Upper lobe of left lung (tissue), 6 donors: ENCODE measurements around the gene OPTC. TPM values are rescaled to one million over a fixed set of nuclear protein-coding genes. Genes with fewer than 3 reads are reported as not detected.

Experiments
- ATAC-seq, 2 donors: fragments of 200-7000 bp; cut with Tn5 transposase; one replicate each; pipeline ENCODE4 v1.9.1; 2022; ENCODE audit warnings: mild to moderate bottlenecking in 2 of 2, moderate library complexity in 2 of 2; ENCODE audit not compliant: low FRiP score in 2 of 2
- DNase-seq, 2 donors: peaks; one replicate each; pipeline ENCODE4 v3.0.0-alpha.2; 2019 to 2020
- H3K27ac ChIP-seq, 4 donors: fragments of 200-600 bp; sonication (generic); one replicate each; pipeline ENCODE4 v1.5.1; 2016 to 2019
- H3K27me3 ChIP-seq, 4 donors: fragments of 200-600 bp; sonication (generic); one replicate each; pipeline ENCODE4 v1.5.1; 2017 to 2019
- H3K36me3 ChIP-seq, 4 donors: fragments of 200-600 bp; sonication (generic); one replicate each; pipeline ENCODE4 v1.5.1; 2016 to 2019
- H3K4me1 ChIP-seq, 4 donors: fragments of 200-600 bp; sonication (generic); one replicate each; pipeline ENCODE4 v1.5.1; 2018 to 2019
- H3K4me3 ChIP-seq, 4 donors: fragments of 200-600 bp; sonication (generic); one replicate each; pipeline ENCODE4 v1.5.1; 2017 to 2019; ENCODE audit warnings: mild to moderate bottlenecking in 2 of 4, moderate library complexity in 1 of 4
- H3K9me3 ChIP-seq, 4 donors: fragments of 200-600 bp; sonication (generic); one replicate each; pipeline ENCODE4 v1.5.1; 2018 to 2019
- EP300 ChIP-seq, 4 donors: sonication (generic); formaldehyde crosslinking; IDR thresholded peaks; one replicate each; pipeline ENCODE4 v1.5.1; 2017; ENCODE audit warnings: antibody characterized with exemption in 4 of 4, control low read depth in 2 of 4
- POLR2A ChIP-seq, 4 donors: fragments of 450-650 bp; IDR thresholded peaks; one replicate each; pipeline ENCODE4 v1.5.1; 2016 to 2017; ENCODE audit warnings: antibody characterized with exemption in 4 of 4, mild to moderate bottlenecking in 2 of 4
- POLR2AphosphoS5 ChIP-seq, 2 donors: sonication (generic); formaldehyde crosslinking; IDR thresholded peaks; one replicate each; pipeline ENCODE4 v1.5.1; 2017; ENCODE audit warnings: antibody characterized with exemption in 2 of 2
- WGBS, 2 donors: methylation state at CpG; one replicate each; pipeline ENCODE4 v1.1.5; 2017 to 2018; 5-methylcytosine and 5-hydroxymethylcytosine counted together
- total RNA-seq, 6 donors: library from RNA; depleted of rRNA in 4 of 6; stranded (reverse); fragments of >200 nt in 4 of 6; gene quantifications; one replicate each; pipeline versions ENCODE4 v1.1.0 to v1.2.1, GENCODE V29; 2016 to 2021
- TF ChIP-seq, protein P1 (sequence below), 6 experiments: fragments of 450-650 bp in 4 of 6; fragments of 200-600 bp in 2 of 6; sonication (generic) in 2 of 6; IDR thresholded peaks; one replicate each; pipeline ENCODE4 v1.5.1; 2016 to 2019; ENCODE audit warnings: antibody characterized with exemption in 6 of 6
- donor health status: DM: no; HTN: no; CAD: no; lungs with moderate emphysema.
- donor health status: DM: no; HTN: yes; CAD: no; lungs with severe emphysema.

OPTC gene
- total RNA-seq, 6 donors from 2014 or later = not detected

DNA sequence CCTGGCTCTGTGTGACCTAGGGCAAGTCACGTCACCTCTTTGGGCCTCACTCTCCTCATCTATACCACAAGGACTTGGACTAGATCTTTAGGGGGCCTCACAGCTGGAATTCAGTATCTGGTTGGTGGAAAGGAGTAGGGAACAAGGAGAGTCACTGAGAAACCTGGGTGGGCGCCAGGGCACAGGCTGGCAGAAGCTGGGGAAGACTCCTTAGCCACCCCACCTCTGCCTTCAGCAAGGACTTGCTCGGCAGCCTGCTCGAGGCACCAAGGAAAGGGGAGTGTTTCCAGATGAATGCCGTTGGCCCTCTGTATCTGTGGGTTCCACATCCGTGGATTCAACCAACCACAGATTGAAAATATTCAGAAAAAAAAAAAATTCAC is 1.2 kb upstream of the OPTC start:
- ATAC-seq = no peak
- no peaks in the 10 kb centered on the region for H3K27me3 ChIP-seq
- peaks cover 4 to 6% (median 5%) of the 10 kb centered on the region in 4 donors for H3K4me1 ChIP-seq
- 83 to 84% methylated on average over 6 of the region's 6 CpGs for WGBS, 2 donors
- no peak for TF ChIP-seq POLR2AphosphoS5 (IDR thresholded peaks at IDR 0.05)
- no peak for TF ChIP-seq EP300 (IDR thresholded peaks at IDR 0.05)
- no peak for TF ChIP-seq POLR2A (IDR thresholded peaks at IDR 0.05)
- TF ChIP-seq, protein P1, sequence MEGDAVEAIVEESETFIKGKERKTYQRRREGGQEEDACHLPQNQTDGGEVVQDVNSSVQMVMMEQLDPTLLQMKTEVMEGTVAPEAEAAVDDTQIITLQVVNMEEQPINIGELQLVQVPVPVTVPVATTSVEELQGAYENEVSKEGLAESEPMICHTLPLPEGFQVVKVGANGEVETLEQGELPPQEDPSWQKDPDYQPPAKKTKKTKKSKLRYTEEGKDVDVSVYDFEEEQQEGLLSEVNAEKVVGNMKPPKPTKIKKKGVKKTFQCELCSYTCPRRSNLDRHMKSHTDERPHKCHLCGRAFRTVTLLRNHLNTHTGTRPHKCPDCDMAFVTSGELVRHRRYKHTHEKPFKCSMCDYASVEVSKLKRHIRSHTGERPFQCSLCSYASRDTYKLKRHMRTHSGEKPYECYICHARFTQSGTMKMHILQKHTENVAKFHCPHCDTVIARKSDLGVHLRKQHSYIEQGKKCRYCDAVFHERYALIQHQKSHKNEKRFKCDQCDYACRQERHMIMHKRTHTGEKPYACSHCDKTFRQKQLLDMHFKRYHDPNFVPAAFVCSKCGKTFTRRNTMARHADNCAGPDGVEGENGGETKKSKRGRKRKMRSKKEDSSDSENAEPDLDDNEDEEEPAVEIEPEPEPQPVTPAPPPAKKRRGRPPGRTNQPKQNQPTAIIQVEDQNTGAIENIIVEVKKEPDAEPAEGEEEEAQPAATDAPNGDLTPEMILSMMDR (IDR thresholded peaks at IDR 0.05) = no peak
- H3K36me3 ChIP-seq = no peaks in the 10 kb centered on the region
- DNase-seq = no peak
- H3K9me3 ChIP-seq = no peaks in the 10 kb centered on the region
- no peak overlapping the region for H3K27ac ChIP-seq
- no peak overlapping the region for H3K4me3 ChIP-seq

DNA sequence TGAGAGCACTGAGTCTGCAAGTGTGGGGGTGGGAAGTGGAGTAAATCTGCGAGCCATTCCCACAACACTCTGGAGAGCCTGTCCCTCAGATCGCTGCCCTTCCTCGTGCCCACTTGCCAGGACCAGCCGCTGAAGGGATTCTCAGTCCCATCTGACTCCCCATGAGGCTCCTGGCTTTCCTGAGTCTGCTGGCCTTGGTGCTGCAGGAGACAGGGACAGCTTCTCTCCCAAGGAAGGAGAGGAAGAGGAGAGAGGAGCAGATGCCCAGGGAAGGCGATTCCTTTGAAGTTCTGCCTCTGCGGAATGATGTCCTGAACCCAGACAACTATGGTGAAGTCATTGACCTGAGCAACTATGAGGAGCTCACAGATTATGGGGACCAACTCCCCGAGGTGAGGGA is 1.9 kb downstream of the OPTC start:
- DNase-seq = no peak
- no peak for ATAC-seq
- TF ChIP-seq POLR2A (IDR thresholded peaks at IDR 0.05) (no peak), POLR2AphosphoS5 (IDR thresholded peaks at IDR 0.05) (no peak)
- TF ChIP-seq, protein P1 (IDR thresholded peaks at IDR 0.05) = no peak
- H3K9me3 ChIP-seq = no peaks in the 10 kb centered on the region
- H3K27me3 ChIP-seq = no peaks in the 10 kb centered on the region
- WGBS, 2 donors = 73 to 76% methylated on average over 5 to 7 of the region's 7 CpGs
- no peaks in the 10 kb centered on the region for H3K36me3 ChIP-seq
- no peak overlapping the region for H3K27ac ChIP-seq
- H3K4me3 ChIP-seq = no peak overlapping the region
- no peaks in the 10 kb centered on the region for H3K4me1 ChIP-seq

DNA sequence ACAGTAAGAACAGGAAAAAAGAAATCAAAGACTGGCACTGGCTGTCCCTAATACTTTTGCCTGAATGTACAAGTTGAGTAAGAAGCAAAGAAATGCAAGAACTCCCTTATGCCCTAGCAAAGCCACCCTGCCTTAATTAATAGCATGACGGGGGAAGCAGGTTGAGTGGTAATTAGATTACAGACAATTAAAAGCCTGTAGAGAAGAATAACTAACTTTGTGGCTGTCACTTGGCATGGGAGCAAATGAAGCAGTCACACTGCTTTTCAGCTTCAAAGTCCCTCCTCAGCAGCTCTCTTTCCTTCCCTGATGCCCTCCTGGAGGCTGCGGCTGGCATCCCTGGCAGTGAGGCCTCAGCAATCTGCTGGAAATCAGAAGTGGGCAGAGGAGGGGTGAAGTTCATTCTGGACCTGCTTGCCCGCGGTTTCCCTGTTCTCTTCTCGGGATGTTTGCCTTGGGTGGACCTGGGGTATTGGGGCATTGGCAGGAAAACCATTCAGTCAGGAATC is 3.4 kb downstream of the OPTC start:
- ATAC-seq = no peak
- Histone ChIP-seq H3K4me1 (no peaks in the 10 kb centered on the region), H3K9me3 (no peaks in the 10 kb centered on the region), H3K36me3 (no peaks in the 10 kb centered on the region), H3K27ac (no peak overlapping the region), H3K4me3 (no peak overlapping the region), H3K27me3 (no peaks in the 10 kb centered on the region)
- DNase-seq = no peak
- 80 to 90% methylated on average over 5 of the region's 5 CpGs for WGBS, 2 donors
- TF ChIP-seq, protein P1 (IDR thresholded peaks at IDR 0.05) = no peak
- TF ChIP-seq EP300 (IDR thresholded peaks at IDR 0.05) (no peak), POLR2A (IDR thresholded peaks at IDR 0.05) (no peak), POLR2AphosphoS5 (IDR thresholded peaks at IDR 0.05) (no peak)

DNA sequence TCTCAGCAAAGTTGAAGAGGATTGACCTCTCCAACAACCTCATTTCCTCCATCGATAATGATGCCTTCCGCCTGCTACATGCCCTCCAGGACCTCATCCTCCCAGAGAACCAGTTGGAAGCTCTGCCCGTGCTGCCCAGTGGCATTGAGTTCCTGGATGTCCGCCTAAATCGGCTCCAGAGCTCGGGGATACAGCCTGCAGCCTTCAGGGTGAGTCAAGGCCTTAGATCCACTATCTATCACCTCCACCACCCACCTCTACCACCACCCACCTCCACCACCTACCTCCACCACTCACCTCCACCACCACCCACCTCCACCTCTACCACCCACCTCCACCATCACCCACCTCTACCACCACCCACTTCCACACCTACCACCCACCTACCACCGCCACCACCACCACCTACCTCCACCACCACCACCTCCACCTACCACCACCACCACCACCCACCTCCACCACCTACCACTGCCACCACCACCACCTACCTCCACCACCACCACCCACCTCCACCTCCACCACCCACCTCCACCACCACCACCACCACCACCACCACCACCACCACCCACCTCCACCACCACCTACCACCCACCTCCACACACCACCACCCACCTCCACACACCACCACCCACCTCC is 5.8 kb downstream of the OPTC start:
- no peaks in the 10 kb centered on the region for H3K27me3 ChIP-seq
- H3K4me1 ChIP-seq = peaks cover 0 to 5% (median 2%) of the 10 kb centered on the region in 4 donors
- TF ChIP-seq POLR2A (IDR thresholded peaks at IDR 0.05) (no peak), POLR2AphosphoS5 (IDR thresholded peaks at IDR 0.05) (no peak), EP300 (IDR thresholded peaks at IDR 0.05) (no peak)
- TF ChIP-seq, protein P1 (IDR thresholded peaks at IDR 0.05) = no peak
- H3K4me3 ChIP-seq = no peak overlapping the region
- ATAC-seq (no peak), DNase-seq (no peak)
- no peaks in the 10 kb centered on the region for H3K36me3 ChIP-seq
- no peaks in the 10 kb centered on the region for H3K9me3 ChIP-seq
- H3K27ac ChIP-seq = no peak overlapping the region
- WGBS, 2 donors = 91 to 95% methylated on average over 7 of the region's 7 CpGs

DNA sequence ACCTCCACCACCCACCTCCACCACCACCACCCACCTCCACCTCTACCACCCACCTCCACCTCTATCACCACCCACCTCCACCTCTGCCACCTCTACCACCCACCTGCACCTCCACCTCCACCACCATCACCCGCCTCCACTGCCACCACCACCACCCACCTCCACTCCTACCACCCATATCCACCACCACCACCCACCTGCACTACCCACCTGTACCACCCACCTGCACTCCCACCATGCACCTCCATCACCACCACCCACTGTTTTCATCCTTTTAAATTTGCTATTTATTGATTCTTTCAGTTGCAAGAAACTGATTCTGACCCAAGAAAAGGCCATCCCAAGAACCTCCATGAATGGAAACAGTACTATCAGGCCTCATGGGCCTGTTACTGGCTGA is 6.3 kb downstream of the OPTC start:
- TF ChIP-seq POLR2AphosphoS5 (IDR thresholded peaks at IDR 0.05) = no peak
- TF ChIP-seq POLR2A (IDR thresholded peaks at IDR 0.05) = no peak
- no peak for TF ChIP-seq EP300 (IDR thresholded peaks at IDR 0.05)
- WGBS, 2 donors = 100% methylated on average over 1 of the region's 1 CpG
- no peak overlapping the region for H3K4me3 ChIP-seq
- H3K27ac ChIP-seq = no peak overlapping the region
- ATAC-seq (no peak), DNase-seq (no peak)
- peaks cover 0 to 7% (median 3%) of the 10 kb centered on the region in 4 donors for H3K4me1 ChIP-seq
- H3K27me3 ChIP-seq = no peaks in the 10 kb centered on the region
- H3K36me3 ChIP-seq = no peaks in the 10 kb centered on the region
- no peaks in the 10 kb centered on the region for H3K9me3 ChIP-seq
